Activated T-cell treated with anti-CD3 and anti-CD28 coated beads for 1 hour (primary cell): Measurements from ENCODE around the gene FHIT.
"Not testable (repeated sequence)": the region's sequence is repeated elsewhere in the genome, so short reads cannot be mapped to it uniquely, and the experiment has no call there.

Experiments
- DNase-seq: peaks from one replicate; pipeline ENCODE4 v3.0.0-alpha.2; 2020; ENCODE audit warnings: low read depth

The FHIT gene

DNA sequence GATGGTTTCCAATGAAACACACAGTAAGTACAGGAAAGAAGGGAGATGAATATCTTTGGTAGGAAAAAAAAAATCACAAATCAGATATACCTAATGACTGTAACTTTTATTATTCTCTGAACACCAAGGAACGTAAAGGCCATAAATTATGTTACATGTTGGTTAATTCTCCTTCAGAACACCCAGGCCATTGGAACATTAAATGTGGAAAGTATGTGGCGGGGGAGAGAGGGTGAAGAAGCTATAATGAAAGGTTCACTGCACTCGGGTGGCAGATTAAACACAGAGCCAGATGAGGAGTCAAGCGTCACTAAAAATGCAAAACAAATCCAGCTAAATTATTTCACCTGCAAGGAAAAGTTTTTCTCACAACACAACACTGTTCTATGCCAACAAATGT is 193.8 kb downstream of the FHIT start:
- no peak for DNase-seq

- no peak for DNase-seq
Observed at GRCh38 chr3:61055447-61055846, 195.8 kb downstream of the FHIT start.

DNA sequence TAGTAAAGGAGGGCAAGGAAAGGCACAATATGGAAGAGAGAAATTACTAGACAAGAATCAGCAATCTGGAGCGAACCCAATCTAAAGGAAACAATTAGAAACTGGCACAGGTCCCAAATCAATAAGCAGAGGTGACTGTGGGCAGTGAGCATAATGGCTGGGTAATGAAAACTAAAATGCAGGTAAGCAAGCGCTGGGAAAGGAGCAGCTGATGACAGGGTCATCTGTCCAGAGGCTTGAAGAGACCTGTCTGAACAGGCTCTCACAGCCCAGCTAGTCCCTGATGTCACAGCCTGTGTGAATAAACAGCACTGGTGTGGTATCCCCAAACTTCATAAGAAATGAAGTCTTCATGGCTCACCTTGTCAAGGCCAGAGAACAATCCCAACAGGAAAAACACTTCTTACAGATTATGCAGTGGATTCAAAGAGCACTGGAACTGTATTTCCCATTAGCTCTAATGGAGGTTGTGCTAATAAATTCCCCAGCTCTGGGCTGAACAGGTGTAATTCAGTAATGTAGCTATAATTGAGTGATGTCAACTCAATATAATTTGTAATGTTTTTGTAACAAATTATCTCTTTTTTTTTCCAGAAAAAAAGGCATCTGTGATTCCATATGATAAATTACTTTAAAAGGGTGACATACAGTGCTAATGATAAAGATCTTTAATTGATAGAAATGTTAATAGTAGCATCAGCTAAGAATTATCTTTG is 197.3 kb downstream of the FHIT start:
- DNase-seq = no peak

DNA sequence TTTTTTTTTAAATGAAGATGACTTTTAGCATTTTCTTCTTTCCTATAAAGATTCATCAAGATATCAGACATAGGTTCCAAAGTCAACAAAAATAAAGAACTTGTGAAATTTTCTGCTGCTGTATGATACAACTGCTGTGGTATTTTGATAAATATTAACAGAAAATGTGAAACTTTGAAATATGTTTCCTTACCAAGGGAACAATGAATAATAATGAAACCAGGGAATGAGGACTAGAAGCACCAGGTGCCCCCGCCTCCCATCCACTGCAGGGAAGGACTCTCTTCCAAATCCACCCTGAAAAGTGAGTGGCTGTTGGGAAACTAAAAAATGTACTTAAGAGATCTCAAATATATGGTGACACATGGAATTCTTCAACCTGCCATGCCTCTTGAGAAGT is 198.4 kb downstream of the FHIT start:
- no peak for DNase-seq

DNA sequence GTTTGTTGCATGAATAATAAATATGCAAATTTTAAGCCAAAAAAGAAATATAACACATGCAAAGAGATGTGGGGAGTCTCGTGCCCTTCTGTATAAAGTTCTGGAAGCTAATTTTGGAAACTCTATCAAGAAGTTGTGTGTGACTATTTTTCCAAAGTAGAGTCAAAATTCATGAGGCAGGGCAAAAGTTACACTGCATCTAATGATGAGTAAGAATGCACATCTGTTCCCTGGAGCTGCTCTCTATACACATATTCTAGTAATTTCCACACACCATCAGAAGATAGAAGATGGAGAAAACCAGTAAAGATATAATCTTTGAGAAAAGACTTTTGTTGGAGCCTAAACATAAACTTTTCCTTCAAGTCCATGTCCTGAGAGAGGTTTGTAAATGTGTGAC is 199.6 kb downstream of the FHIT start:
- no peak for DNase-seq

- not testable (repeated sequence) for DNase-seq
Observed at GRCh38 chr3:61045169-61045568, 206.1 kb downstream of the FHIT start.

DNA sequence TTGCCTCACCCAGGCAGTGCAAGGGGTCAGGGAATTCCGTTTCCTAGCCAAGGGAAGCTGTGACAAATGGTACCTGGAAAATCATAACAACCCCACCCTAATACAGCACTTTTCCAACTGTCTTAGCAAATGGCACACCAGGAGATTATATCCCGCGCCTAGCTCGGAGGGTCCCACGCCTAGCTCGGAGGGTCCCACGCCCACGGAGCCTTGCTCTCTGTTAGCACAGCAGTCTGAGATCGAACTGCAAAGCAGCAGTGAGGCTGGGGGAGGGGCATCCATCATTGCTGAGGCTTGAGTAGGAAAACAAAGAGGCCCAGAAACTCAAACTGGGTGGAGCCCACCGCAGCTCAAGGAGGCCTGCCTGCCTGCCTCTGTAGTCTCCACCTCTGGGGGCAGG is 208.1 kb downstream of the FHIT start:
- no peak for DNase-seq

- DNase-seq = no peak
Observed at GRCh38 chr3:61040618-61041017, 210.6 kb downstream of the FHIT start.

- DNase-seq = no peak
Observed at GRCh38 chr3:61035573-61035972, 215.7 kb downstream of the FHIT start.

DNA sequence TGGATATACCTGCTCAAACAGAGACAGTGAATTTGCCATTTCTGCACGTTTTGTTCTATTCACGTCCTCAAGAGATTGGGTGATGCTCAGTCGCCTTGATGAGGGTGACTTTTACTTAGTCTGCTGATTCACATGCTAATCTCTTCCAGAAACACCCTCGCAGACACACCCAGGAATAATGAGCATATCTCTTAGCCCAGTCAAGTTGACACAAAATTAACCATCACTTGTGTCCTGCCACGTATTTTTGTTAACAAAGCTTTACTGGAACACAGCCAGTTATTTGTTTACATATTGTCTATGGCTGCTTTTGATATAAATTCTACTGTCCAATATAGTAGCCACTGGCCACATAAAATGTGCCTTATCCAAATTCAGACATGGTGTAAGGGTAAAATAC is 218.3 kb downstream of the FHIT start:
- no peak for DNase-seq

GRCh38 chr3:61031503-61031902 is 219.7 kb downstream of the FHIT start:
- DNase-seq = no peak

- no peak for DNase-seq
Observed at GRCh38 chr3:61030469-61031035, 220.7 kb downstream of the FHIT start.

DNA sequence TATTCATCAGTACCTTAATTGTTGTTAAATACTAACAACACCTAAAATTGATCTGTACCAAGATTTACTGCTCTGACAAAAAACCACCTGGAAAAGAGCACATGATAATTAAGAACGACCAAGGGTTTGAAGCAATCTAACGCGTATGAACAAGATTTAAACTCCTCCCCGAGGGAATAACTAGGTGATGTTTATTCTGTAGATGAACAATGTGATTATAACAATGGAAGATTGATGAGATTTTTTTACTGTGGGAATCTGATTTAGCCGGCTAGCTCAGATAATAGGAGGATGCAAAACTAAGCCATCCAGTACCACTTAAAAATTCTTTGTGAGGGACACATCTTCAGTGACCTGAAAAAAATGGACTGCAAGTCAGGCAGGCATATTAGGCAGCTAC is 222.1 kb downstream of the FHIT start:
- no peak for DNase-seq

DNA sequence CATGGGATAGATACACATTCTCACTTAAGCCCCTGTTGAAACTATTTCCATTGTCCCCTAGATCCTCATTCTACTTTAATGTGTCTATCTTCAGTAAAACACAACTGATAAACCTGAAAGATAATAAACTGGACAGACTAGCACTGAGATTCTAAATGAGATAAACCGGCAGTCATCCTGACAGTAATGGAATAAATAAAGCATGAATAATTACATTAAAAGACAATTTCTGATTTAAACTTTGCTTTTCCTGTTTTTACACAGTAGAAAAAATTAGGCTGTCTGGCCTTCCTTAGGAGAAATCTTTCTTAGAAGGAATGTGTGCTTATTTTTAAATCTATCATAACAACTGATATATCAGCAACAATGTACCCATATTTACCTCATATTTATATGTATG is 232.4 kb downstream of the FHIT start:
- DNase-seq = no peak

GRCh38 chr3:61017028-61017427 is 234.2 kb downstream of the FHIT start:
- DNase-seq = not testable (repeated sequence)

- no peak for DNase-seq
Observed at GRCh38 chr3:61015859-61016258, 235.4 kb downstream of the FHIT start.

DNA sequence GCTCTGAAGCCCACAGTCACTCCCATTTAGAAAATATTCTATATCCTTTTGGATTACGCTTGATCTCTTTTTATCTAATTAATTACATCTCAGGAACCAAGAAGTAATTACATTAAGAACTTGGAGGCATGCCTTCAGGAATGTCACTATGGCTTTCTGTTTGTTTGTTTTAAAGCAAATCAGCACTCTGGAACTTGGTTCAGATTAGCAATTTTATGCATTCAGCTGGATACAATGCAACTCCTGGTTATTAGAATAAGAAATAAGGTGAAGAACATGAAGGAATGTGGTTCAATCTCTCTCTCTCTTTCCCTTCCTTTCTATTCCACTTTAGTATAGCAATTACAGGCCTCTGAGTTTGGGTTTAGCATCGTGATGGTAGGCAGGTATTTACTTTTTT is 235.8 kb downstream of the FHIT start:
- no peak for DNase-seq

GRCh38 chr3:61008998-61009380 is 242.3 kb downstream of the FHIT start:
- DNase-seq = no peak

DNA sequence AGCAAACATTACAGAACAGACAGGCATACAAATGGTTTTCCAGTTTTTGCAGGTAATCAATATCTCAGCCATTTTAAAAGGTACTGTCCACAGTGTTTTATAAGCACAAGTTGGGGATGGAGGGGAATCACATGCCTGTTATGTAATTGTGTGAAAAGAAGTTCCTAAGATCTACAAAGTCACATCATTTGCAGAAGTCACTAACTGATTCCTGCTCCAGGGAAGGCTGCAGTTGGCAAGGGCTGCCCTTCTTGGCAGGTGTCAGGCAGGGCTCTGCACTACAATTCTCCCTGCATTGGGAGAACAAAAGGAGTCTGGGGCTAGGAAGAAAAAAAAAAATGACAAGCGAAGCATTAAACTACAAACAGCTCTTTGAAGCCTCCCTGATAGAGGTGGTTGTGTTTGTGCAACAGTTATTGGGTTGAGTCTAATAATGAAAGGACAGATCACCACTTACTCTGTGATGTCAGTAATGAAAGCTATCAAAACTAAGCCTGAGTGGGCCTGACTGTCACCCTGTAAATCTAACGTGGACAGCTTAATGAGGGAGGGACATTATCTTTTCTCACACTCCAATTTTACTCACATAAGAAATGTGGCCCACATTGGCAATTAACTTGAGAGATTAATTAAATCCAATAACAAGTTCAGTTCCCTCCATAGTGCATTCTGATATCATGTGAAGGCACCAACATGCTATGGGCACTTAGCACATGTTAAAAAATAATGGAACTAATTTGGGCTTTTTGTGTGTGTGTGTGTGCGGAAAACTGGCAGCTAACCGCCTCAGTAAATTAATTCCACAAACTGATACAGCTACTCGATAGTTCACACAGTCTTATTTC is 242.9 kb downstream of the FHIT start:
- DNase-seq = no peak

DNA sequence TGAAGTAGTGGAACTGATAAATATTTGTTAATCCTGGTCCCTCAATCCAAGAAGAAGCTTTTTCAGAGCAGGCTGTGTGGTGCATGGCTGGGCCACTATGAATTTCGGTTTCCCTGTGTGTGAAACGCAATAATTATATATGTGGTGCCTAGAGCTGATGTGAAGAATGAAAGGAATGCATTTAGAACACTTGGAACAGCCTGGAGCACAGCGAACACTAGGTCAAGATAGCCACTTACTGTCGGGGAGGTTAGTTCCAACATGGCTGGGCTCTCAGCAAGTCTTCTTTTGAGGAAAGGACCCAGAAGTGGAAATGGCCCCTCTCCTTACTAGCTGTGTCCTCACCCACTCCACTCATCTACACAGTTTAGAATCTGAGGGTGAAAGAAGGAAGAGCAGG is 245.7 kb downstream of the FHIT start:
- DNase-seq = no peak

- DNase-seq = no peak
Observed at GRCh38 chr3:60998858-60999257, 252.4 kb downstream of the FHIT start.

DNA sequence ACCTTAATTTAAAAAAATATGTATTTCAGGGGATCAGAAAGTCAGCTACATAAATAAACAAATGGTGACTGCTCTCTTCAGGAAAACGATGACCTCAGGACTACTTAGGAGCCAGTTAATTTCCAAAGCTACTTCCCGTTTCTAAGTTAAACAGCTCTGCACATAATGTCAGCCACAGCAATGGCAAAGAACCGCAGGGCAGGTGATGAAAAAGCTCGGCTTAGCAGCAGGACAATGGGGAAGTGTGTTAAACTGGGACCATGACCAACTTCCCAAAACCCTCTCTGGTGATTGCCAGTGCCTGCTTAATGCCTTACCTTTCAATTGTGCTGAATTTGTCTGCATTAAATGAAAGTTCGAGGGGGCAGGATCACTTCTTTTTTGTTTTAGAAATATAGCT is 258.9 kb downstream of the FHIT start:
- no peak for DNase-seq

GRCh38 chr3:60990442-60990730 is 260.9 kb downstream of the FHIT start:
- DNase-seq = no peak
